HL-60/S4 (cell line): Measurements from ENCODE around the gene HIVEP2.

Source experiments
- in situ Hi-C: fragments of 300-500 bp; cut with MboI; formaldehyde crosslinking; loops from 2 replicates; pipeline ENCODE4 v1.14.3; 2022; ENCODE audit warnings: low sequenced_read_pairs

The HIVEP2 gene

DNA sequence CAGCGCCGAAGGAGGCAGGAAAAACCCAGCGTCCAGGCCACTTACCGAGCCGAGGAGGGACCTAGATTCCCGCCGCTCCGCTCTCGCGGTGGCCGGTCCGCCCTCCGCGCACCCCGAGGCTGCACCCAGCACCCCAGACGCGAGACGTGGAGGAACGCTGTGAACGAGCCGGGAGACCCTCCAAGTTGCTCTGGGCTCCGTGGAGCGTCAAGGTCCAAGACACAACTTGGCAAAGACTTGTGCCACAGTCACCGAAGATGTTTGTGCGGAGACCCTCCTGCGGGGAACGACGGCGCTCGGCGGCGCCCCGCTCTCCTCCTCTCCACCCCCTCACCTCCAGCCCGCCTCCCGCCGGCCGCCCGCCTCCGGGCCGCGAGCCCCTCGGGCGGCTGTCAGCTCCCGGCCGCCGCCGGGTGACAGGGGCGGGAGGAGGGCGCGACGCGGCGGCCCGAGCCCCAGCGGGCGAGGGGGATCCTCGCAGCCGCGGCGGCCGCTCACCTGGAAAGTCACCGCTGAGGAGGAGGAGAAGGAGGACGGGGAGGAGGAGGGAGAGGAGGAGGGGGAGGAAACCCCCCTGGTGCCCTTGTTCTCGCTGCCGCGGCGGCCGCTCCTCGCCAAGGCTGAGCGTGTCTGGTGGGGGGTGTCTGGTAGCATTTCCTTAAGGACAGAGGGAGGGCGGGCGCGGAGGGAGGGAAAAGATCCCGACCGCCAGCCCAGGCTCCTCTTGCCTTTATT, 637 bp upstream of the HIVEP2 start:
- in situ Hi-C loops = no loop called here

- in situ Hi-C loops = no loop called here
Observed at GRCh38 chr6:142944124-142945048, 590 bp downstream of the HIVEP2 start.

DNA sequence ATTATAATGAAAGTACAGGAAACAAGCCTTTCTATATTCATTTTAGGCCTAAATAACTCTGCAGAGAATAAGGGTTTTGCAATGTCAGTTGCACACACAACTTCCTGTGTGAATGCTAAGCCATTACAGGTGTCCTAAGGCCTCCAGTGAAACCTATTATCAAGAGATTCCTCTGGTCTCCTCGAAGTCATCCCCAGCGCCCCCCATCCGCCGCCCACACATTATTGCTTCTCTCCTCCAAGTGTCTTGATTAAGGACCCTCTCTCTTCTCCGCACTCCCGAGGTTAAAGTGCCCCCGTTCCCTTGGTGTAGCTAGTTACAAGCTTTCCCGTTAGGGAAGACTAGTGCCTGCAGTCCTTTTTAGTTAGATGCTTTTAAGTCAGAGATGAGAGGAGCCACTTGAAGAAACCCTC, 1.3 kb downstream of the HIVEP2 start:
- in situ Hi-C loops = no loop called here

- in situ Hi-C loops = no loop called here
Observed at GRCh38 chr6:142942805-142943227, 2.2 kb downstream of the HIVEP2 start.

DNA sequence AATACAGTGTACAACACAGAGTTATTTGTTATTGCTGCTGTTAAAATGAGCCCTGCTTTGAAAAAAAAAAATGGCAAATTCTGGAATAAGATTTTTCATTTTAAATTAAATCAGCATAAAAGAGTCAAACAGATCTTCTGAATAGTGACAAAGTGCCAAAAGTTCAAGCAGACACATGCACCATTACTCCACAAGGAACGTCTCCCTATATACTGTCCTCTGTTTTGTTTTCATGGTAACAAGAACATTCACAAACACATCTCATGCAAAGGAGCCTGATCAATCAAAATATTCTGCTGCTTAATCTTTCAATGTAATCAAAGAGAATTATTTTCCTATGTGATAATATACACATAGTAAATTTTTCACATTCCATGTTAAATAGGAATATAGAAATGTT, 2.7 kb downstream of the HIVEP2 start:
- in situ Hi-C loops = no loop called here

DNA sequence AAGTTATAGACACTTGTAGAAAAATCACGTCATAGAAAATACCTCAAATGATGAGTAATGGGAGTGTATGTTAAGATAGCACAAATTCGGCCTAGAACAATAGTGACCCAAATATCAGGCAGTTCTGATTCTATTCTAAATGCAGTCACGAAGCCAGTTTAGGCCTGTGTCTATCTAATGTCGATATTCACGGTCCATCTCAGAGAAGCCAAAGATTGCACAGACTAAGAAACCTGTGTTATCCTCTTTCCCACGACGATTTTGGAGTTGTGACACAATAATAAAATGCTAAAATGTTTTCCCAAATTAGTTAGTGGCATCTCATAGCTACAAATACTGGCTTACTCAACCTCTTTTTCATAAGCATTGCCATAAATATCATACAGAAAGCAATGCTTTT, 4.0 kb downstream of the HIVEP2 start:
- in situ Hi-C loops = no loop called here

GRCh38 chr6:142940487-142940886, 4.5 kb downstream of the HIVEP2 start:
- in situ Hi-C loops = no loop called here

DNA sequence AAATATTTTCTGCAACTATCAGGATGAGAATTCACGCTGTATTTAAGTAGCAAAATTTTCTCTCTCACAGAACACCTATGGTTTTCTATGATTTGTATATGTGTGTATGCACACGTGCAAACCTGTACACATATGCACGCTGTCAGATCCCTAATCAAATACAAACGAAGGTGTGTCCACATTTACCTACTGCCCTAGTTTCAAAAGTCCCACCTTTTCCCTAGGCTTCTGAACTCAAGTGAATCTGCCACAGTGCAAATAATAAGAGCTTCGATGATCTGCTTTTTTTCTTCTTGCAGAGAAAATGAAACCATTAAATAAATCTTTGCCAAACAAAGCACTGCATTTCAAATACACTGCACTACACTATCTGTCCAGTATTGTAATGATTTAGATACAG, 6.5 kb downstream of the HIVEP2 start:
- in situ Hi-C loops = no loop called here

GRCh38 chr6:142937986-142938385, 7.0 kb downstream of the HIVEP2 start:
- in situ Hi-C loops = no loop called here

GRCh38 chr6:142935553-142936517, 9.1 kb downstream of the HIVEP2 start:
- in situ Hi-C loops = no loop called here

- in situ Hi-C loops = no loop called here
Observed at GRCh38 chr6:142934599-142934998, 10.4 kb downstream of the HIVEP2 start.

DNA sequence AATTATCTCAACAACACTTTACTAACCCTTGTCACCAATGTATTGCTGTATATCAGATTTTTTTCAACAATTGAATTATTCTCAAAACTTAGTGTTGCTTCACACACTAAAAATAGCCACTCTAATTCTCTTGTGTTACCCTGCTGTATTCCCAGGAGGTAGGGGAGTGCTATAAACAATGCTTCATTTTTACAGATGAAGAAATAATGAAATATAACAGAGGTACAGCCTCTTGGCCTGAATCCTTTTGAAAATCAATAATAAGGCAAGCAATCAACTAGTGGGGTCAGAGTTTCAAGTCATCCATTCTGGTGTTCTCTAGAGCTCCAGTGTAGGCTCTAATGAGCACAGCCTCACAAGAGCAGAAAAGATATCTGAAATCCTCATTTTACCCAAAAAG, 10.9 kb downstream of the HIVEP2 start:
- in situ Hi-C loops = no loop called here

DNA sequence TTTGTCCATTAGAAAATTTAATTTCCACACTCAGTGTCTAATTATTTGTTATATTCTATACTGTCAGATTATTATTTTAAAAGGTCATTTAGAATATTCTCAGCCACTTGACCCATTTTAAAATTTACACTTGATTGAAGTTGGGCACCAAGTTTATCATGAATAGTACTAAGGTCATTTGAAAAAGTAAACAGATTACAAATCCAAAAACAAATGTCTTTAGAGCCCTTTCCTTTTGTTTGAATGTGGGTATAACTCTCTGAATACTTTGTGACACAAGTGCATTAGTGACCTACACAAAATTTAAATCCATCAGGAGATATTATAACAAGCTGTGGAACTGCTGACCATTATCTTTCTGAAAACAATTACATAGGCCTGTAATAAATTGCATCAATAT, 11.3 kb downstream of the HIVEP2 start:
- in situ Hi-C loops = no loop called here

DNA sequence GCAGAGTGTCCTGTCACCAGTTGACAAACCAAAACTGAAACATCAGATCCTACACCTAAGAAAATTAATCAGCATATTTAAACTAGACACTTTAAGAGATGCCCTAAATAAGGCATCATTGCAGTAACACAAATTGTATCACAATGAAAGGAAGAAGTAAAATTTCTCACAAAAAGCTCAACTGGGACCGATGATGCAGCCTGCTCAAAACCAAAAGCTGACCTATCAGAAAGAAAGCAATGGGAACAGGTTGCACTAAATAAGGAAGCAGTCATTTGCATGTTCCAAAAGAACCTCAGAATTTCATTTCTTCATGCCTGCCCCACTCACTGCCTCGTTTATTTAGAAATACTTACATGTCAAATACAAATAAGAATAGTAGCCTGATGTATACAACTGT, 12.1 kb downstream of the HIVEP2 start:
- in situ Hi-C loops = no loop called here

DNA sequence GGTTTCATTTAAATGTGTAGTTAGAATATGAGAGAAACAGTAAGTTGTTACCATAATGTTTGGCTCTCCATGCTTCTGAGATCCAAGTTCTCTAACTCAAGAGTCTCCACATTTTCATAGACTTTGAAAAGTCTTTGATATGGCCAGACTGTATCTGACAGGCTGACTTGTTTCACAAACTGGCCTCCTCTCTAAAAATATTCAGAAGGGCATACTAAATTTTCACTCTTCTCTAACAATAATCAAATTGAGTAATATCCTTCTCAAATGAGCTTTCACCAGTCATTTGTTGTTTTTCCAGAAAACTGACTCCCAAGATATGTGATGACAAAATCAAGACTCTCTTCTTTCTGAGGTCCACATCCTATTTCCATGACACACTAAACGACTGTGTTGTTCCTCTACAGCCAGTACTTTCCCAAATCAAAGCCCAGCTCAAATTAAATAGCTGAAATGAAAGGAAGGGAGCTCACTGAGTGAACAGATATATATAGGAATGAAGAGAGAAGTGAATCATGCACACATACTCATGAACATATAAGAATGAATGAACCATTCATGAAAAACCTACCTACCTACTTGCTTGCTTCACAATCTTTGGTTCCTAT, 15.1 kb downstream of the HIVEP2 start:
- in situ Hi-C loops = no loop called here

- in situ Hi-C loops = no loop called here
Observed at GRCh38 chr6:142927904-142928303, 17.1 kb downstream of the HIVEP2 start.

GRCh38 chr6:142927271-142927580, 17.8 kb downstream of the HIVEP2 start:
- in situ Hi-C loops = no loop called here

- in situ Hi-C loops = no loop called here
Observed at GRCh38 chr6:142926494-142927270, 18.3 kb downstream of the HIVEP2 start.

GRCh38 chr6:142926177-142926493, 18.8 kb downstream of the HIVEP2 start:
- in situ Hi-C loops = no loop called here

- in situ Hi-C loops = no loop called here
Observed at GRCh38 chr6:142925575-142926110, 19.3 kb downstream of the HIVEP2 start.
